ENCODE results near the gene IFT172.

Gene IFT172

DNA sequence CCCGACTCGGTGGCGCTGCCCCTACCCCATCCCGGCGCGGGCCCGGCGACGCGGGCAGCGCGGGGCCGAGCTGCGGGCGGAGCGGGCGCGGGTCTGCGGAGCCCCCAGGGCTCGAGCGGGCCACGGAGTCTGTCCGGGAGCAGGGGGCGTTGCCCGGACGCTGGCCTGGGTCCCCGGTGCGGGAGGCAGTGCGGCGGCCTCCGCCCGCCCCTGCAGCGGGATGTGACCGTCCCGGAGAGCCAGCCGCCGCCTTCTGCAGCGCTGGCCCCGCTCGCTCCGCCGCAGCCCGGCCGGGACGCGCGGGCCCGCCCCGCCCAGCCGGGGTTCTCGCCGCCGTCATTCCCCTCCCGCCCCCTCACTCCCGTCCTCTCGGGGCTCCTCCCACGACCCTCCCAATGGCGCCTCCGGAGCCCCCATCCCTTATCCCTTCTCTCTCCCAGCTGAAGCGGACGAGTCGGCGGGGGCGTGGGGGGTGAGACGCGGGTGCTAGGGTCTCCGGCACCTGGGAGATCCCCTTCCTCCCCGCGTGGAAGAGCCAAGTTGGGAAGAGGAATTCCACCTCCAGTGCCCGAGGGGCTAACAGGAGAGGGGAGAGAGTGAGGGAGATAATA is 5.5 kb upstream of the IFT172 start, which contains the start of gene FNDC4:
Gene FNDC4 (minus strand): TSS at position 257 of the 611 bp plus-strand sequence. CDS start 521 bp downstream, outside the sequence.
- no peaks in the 10 kb centered on the region for H3K9me3 ChIP-seq (ENCODE audit: insufficient read depth, low read depth, low read length)
- H3K9me2 ChIP-seq (replicated peaks; ENCODE audit: low read depth, low read length): no peaks in the 10 kb centered on the region
- no peaks in the 10 kb centered on the region for H3K36me3 ChIP-seq (ENCODE audit: insufficient read depth, low read length)
- H3K9ac ChIP-seq (ENCODE audit: low read depth, low read length, poor library complexity, severe bottlenecking): no peak within 1 kb of the TSS
- TF ChIP-seq EZH2phosphoT487 (IDR thresholded peaks at IDR 0.05; ENCODE audit: borderline replicate concordance) (no peak), CTCF (conservative IDR thresholded peaks at IDR 0.05; ENCODE audit: low read length) (no peak)
- H3F3A ChIP-seq (ENCODE audit: low read depth): no peaks in the 10 kb centered on the region
- no peaks in the 10 kb centered on the region for H4K20me1 ChIP-seq (ENCODE audit: insufficient read depth, low read length, poor library complexity, severe bottlenecking)
- H3K27me3 ChIP-seq (ENCODE audit: insufficient read depth, low read length, poor library complexity, severe bottlenecking): no peaks in the 10 kb centered on the region
- H3K4me2 ChIP-seq (ENCODE audit: low read depth, low read length, poor library complexity, severe bottlenecking): no peak within 1 kb of the TSS
- H3K4me3 ChIP-seq (ENCODE audit: low read length, poor library complexity, severe bottlenecking): no peak within 1 kb of the TSS
- H3K4me1 ChIP-seq (ENCODE audit: insufficient read depth, low read length, poor library complexity, severe bottlenecking): peaks cover 2% of the 10 kb centered on the region
- no peaks in the 10 kb centered on the region for H3K79me2 ChIP-seq (ENCODE audit: insufficient read depth, low read length)
- no peak within 1 kb of the TSS for H2AFZ ChIP-seq (ENCODE audit: low read length)

- Histone ChIP-seq H3K79me2 (ENCODE audit: insufficient read depth, low read length) (no peaks in the 10 kb centered on the region), H4K20me1 (ENCODE audit: insufficient read depth, low read length, poor library complexity, severe bottlenecking) (no peaks in the 10 kb centered on the region), H3K9me2 (replicated peaks; ENCODE audit: low read depth, low read length) (no peaks in the 10 kb centered on the region), H3F3A (ENCODE audit: low read depth) (no peaks in the 10 kb centered on the region), H3K9ac (ENCODE audit: low read depth, low read length, poor library complexity, severe bottlenecking) (no peak overlapping the region), H3K4me2 (ENCODE audit: low read depth, low read length, poor library complexity, severe bottlenecking) (no peak overlapping the region), H3K27me3 (ENCODE audit: insufficient read depth, low read length, poor library complexity, severe bottlenecking) (no peaks in the 10 kb centered on the region), H3K9me3 (ENCODE audit: insufficient read depth, low read depth, low read length) (no peaks in the 10 kb centered on the region), H3K4me1 (ENCODE audit: insufficient read depth, low read length, poor library complexity, severe bottlenecking) (peaks cover 4% of the 10 kb centered on the region), H2AFZ (ENCODE audit: low read length) (no peak overlapping the region), H3K36me3 (ENCODE audit: insufficient read depth, low read length) (no peaks in the 10 kb centered on the region), H3K4me3 (ENCODE audit: low read length, poor library complexity, severe bottlenecking) (no peak overlapping the region)
- no peak for TF ChIP-seq CTCF (conservative IDR thresholded peaks at IDR 0.05; ENCODE audit: low read length)
- no peak for TF ChIP-seq EZH2phosphoT487 (IDR thresholded peaks at IDR 0.05; ENCODE audit: borderline replicate concordance)
These were observed 4.9 kb upstream of the IFT172 start for GRCh38 chr2:27494284-27494943.

GRCh38 chr2:27493948-27494283 is 4.4 kb upstream of the IFT172 start:
- Histone ChIP-seq H3K4me2 (ENCODE audit: low read depth, low read length, poor library complexity, severe bottlenecking) (no peak overlapping the region), H3K9me3 (ENCODE audit: insufficient read depth, low read depth, low read length) (no peaks in the 10 kb centered on the region), H3K27me3 (ENCODE audit: insufficient read depth, low read length, poor library complexity, severe bottlenecking) (no peaks in the 10 kb centered on the region), H3K36me3 (ENCODE audit: insufficient read depth, low read length) (no peaks in the 10 kb centered on the region), H3K9me2 (replicated peaks; ENCODE audit: low read depth, low read length) (no peaks in the 10 kb centered on the region), H3K9ac (ENCODE audit: low read depth, low read length, poor library complexity, severe bottlenecking) (no peak overlapping the region), H3K79me2 (ENCODE audit: insufficient read depth, low read length) (no peaks in the 10 kb centered on the region), H2AFZ (ENCODE audit: low read length) (no peak overlapping the region), H3K4me3 (ENCODE audit: low read length, poor library complexity, severe bottlenecking) (no peak overlapping the region), H4K20me1 (ENCODE audit: insufficient read depth, low read length, poor library complexity, severe bottlenecking) (no peaks in the 10 kb centered on the region), H3F3A (ENCODE audit: low read depth) (no peaks in the 10 kb centered on the region), H3K4me1 (ENCODE audit: insufficient read depth, low read length, poor library complexity, severe bottlenecking) (peaks cover 7% of the 10 kb centered on the region)
- TF ChIP-seq EZH2phosphoT487 (IDR thresholded peaks at IDR 0.05; ENCODE audit: borderline replicate concordance) (no peak), CTCF (conservative IDR thresholded peaks at IDR 0.05; ENCODE audit: low read length) (no peak)

All from Loucy (cell line).